ENCODE data around the gene ST3GAL6.

The ST3GAL6 gene

DNA sequence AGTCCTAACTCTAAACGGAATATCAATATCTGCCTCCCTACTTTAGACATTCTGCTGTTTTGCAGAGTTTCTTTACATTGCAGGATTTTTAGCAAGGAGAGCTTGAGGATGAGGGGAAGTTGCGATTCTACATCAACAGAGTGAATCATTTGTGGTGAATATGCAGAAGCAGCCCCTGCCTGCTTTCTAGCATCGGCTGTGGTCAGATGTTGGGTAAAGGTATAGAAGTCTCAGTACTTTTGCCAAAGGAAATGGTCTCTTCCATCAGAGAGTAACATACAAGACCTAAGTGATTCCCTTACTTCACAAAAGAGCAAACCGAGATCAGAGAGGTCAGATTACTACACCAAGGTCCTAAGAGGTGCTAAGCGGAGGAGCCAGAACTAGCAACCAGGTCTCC is 15.2 kb downstream of the ST3GAL6 start:
- DNase-seq = no peak

DNA sequence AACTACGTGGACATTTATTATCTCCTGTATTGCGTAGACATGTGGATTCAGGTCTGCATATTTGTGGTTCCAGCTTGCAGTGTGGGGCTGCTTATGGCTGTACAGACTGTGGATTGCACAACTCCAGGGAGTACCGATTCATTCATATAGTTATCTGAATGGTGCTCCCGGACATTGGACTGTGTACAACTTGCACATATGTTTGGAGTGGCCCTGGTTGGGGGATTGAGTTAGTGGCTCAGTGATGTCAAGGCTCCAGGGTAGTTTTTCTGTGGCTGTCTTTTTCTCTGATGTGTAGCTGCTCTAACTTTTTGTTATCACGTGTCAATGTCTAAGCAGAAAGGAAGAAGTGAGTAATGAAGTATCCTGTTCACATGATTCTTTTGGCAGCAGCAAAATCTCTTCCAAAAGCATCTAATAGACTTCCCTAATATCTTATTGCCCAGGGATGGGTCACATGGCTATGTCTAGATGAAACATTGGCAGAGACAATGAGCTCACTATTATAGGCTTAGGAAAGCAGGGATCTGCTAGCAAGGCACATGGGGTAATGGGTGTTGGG is 15.8 kb downstream of the ST3GAL6 start:
- no peak for DNase-seq

DNA sequence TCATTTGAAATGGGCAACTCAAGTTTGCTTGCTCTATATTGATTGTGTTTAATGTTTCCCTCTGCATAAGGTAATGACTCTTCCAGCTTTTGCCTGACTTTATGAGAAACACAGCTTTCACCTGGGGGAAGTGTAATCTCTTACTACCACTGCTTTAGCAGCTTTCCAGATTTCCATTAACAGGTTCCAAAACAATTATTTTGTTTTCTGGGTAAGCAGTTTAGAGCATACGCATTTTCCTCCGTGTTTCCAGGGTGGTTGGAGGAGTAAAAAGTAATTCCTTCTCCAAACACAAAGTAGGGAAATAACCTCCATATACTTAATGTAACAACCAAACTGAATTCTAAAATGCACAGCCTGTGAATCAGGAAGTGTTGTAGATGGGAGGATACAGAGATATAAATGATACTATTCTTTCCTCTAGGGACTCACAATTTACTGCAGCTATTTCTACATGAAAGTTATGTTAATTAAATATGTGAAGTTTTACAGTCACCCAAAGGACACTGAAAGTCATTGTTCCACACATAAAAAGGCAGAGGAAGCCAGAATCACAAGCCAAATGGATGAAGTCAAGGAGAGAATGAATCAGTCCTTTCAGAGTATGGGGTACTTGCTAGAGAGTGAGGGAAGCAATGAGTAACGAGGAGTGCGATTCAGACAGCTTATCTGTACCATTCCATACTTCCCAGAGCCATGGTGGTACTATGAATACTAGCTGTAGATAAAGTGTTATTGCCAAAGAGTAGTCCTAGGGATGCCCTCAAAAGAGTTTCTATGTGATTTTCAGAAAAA is 16.6 kb downstream of the ST3GAL6 start:
- DNase-seq = no peak

- no peak for DNase-seq
Observed at GRCh38 chr3:98780343-98780742, 17.2 kb downstream of the ST3GAL6 start.

GRCh38 chr3:98782824-98783500 is 19.8 kb downstream of the ST3GAL6 start:
- DNase-seq = no peak

DNA sequence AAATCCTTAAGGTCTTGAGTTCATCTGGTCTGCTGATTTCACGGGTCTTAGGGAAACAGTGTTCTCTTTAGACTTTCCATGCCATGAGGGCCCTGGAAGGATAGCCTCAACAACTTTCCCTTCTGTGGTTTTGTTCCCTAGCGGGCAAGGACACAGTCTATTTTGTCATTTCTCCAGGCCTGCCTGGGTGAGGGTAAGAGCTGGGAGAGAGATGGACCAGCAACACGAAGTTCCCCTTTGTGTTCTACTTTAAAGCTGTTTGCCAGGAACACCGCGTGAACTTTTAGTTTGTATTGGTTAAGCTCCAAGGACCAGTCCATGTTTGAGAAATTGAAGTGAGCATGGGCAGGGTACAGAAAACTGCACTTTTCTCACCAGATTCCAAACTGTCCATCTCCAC is 20.9 kb downstream of the ST3GAL6 start:
- no peak for DNase-seq

DNA sequence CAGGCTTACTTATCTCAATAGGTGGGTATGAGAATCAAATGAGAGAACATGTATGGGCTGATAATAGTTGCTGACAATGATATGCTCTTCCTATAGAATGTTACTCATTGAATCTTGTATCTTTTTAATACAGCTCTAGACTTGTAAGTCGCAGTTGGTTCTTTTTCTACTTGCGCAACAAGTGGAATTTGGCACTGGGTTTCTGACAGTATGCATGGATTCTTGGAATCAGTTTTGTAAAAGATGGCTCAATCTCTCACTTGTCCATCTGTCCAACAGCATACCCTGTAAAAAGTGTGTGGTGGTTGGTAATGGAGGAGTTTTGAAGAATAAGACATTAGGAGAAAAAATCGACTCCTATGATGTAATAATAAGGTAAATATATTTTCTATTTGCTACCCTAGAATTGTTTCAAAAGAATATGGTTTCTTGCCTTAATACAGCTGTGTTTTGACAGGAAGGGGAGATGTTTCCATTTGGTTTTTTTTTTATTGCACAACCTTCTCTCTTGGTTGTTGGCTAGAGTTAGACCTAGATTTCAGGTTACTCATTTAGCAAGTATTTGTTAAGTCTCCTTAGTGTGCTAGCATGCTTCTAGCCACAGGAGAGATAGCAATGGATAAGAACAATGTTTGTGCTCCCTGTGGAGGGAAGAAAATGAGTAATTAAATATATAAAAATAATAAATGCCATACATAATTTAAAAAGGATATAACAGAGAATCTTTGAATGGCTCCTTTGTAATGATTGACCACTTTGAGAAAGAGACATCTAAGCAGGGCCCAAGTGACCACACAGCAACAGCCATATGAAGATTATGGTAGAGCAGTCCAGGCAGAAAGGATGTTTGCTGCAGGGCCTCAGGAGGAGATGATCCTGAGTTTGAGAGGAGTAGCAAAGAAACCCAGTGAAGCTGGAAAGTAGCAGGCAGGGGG is 21.8 kb downstream of the ST3GAL6 start:
- no peak for DNase-seq

DNA sequence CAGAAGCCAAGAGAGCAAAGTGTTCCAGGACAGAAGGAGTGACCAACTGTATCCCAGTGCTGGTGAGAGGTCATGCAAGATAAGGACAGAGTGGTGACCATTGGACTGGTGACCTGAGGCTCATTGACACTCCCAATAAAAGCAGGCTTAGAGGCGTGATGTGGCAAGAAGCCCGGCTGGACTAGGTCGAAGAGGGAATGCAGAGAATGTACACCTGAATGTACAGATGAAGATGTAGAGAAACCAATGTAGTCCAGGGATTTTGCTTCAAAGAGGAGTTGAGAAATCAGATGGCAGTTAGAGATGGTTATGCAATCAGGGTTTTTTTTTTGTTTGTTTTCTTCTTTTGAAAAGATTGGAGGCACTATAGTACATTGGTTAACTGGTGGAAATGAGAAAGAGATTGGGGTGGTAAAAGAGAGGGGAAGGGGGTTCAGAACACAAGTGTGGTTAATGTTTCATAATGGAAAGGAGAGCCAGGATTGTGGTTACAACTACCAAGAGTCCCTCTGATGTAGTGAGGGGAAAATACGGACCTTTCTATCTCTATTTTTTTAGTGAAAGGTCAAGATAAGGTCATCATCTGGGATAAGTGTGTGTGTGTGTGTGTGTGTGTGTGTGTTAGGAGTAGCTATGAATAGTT is 23.3 kb downstream of the ST3GAL6 start:
- no peak for DNase-seq

DNA sequence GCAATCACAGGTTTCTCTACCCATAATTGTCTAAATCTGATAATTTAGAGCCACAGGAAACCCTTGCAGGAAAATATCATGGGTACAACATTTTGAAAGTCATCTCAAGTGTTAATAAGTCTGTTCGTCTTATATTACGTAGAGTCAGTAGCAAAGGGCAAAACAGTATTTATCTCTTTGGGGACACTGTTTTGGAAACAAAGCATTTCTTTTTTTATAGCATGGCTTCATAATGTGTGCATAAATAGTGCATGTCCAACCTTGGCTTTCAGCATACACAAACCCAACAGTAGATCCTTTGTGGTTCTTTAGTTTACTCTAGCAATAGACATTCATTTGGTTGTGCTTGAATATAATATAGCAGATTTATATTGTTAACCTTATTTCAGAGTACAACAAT is 24.0 kb downstream of the ST3GAL6 start:
- DNase-seq = no peak

DNA sequence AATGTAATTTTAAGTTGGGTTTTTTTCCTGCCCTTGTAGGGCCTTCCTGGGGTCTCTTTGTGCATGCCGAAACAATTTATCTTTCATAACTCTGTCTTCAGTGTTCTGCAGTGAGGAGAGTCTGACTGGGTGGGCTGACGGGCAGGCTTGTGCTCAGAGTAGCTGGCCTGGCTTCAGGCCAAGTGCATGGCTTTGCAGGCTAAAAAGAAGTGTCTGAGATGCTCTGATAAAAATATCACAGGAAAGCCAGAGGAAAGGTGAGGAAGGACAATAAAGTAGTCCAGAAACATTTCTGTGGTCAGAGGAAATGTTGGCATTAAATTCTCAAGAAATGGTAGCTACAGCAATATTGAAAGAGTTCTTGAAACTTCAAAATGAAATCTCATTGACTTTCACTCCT is 25.5 kb downstream of the ST3GAL6 start:
- no peak for DNase-seq

- DNase-seq = no peak
Observed at GRCh38 chr3:98791341-98792325, 28.5 kb downstream of the ST3GAL6 start.

- no peak for DNase-seq
Observed at GRCh38 chr3:98793971-98794370, 30.8 kb downstream of the ST3GAL6 start.

DNA sequence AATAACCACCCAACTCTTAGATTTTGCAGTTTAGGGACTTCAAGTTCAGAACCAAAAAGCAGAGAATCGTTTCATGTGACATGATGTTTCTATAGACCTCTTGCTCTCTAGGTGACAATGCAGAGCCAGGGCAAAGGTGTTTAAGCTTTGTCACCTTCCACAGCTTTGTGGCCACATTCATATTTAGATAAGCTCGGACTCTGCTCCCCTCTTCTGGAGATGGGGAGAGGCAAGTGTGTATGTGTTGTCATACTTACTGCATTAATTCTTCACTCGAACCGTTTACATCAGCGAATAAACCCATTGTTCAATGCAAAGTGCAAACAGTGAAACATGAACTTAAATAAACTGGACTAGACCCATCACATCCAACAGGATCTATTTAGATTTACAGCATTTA is 33.2 kb downstream of the ST3GAL6 start:
- DNase-seq = no peak

GRCh38 chr3:98797905-98798304 is 34.8 kb downstream of the ST3GAL6 start:
- peak; percentile 39 for DNase-seq

- no peak for DNase-seq
Observed at GRCh38 chr3:98798820-98799219, 35.7 kb downstream of the ST3GAL6 start.

DNA sequence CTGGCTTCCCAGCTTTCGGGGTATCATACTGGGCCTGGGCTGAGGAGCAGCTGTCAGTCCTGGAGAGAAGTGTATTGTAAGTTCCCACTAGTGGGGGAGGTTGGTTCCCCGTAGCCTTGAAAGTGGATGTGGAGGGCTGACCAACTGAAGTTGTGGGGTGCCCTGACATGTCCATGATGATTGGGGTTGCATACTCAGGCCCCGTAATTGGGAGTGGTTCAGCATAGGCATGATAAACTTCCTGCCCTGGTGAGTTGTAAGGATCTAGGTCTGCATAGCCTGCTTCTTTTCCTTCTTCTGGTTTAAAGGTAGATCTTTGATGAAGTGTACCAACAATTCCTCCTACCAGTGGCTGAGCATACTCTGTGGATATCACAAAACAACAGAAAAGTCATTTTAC is 36.3 kb downstream of the ST3GAL6 start:
- DNase-seq = no peak

GRCh38 chr3:98800401-98800800 is 37.3 kb downstream of the ST3GAL6 start:
- no peak for DNase-seq

GRCh38 chr3:98801043-98801747 is 38.1 kb downstream of the ST3GAL6 start:
- DNase-seq = no peak

DNA sequence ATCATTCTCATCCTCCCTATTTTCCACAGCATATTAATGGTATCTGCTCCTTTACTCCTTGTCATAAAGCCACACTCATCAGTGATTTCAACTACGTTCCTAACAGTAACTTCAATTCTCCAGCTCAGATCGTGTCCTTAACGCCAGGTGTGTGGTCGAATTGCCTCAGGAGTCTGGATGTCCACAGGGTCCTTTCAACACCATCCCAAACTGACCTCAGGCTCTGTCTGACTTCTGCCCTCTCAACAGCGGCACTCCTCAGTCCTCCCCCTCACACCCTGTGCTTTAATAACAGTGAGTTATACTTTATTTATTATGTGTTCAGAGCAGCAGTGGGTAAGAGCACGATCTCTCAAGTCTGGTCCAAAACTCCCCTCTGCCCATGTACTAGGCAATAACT is 42.4 kb downstream of the ST3GAL6 start:
- DNase-seq = no peak

GRCh38 chr3:98806521-98806920 is 43.4 kb downstream of the ST3GAL6 start:
- no peak for DNase-seq

GRCh38 chr3:98807011-98807410 is 43.9 kb downstream of the ST3GAL6 start:
- no peak for DNase-seq
